ENCODE data around the gene DTD2.

GRCh38 chr14:31487886-31488285 is 30.6 kb upstream of the DTD2 start, which contains the start of gene GPR33:
- no peak for TF ChIP-seq EZH2 (IDR thresholded peaks at IDR 0.05; ENCODE audit: insufficient read depth, poor library complexity, severe bottlenecking)
- TF ChIP-seq EZH2phosphoT487 (IDR thresholded peaks at IDR 0.05; ENCODE audit: insufficient read depth, low read depth), result no peak

Data from GM23248 (cell line).